Measurements from ENCODE around the gene HM13. TPM values are rescaled to one million over a fixed set of nuclear protein-coding genes. Genes with fewer than 3 reads are reported as not detected.

Gene HM13
- total RNA-seq, 3 donors from 2014 or later = 95.6 to 137 (median 109) TPM

- no peaks in the 10 kb centered on the region for H3K9me3 ChIP-seq
- TF ChIP-seq CTCF (IDR thresholded peaks at IDR 0.05) = no peak
- no peak overlapping the region for H3K4me3 ChIP-seq
- peaks cover 4% of the 10 kb centered on the region for H3K36me3 ChIP-seq (ENCODE audit: low read depth)
- no peak for ATAC-seq
- DNase-seq = no peak
- intact Hi-C loops (cut with DNase I, micrococcal nuclease) = no loop called here
- H3K4me1 ChIP-seq (ENCODE audit: low read depth) = no peaks in the 10 kb centered on the region
Observed at GRCh38 chr20:31555203-31555775, 41.0 kb downstream of the HM13 start.

DNA sequence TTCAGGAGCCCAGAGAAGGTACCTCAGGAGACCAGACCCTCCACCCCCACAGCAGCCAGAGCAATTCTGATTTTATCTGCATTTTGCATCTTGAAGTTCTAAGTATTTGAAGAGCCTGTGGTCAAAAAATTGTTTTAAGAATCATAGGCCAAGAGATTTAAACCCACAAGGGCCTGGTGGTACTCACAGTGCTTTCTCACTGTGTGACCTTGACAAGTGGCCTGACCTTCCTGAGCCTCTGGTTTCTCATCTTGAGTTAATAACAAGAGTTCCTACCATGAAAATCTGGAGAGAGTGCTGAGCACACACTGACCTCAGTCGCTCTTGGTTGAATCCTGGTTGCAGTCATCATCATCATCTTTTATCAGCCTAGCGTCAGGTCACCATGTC lies 45.5 kb downstream of the HM13 start:
- H3K4me3 ChIP-seq = no peak overlapping the region
- H3K4me1 ChIP-seq (ENCODE audit: low read depth) = no peaks in the 10 kb centered on the region
- DNase-seq = no peak
- no peak for ATAC-seq
- no peak for TF ChIP-seq CTCF (IDR thresholded peaks at IDR 0.05)
- H3K9me3 ChIP-seq = no peaks in the 10 kb centered on the region
- peaks cover 4% of the 10 kb centered on the region for H3K36me3 ChIP-seq (ENCODE audit: low read depth)
- intact Hi-C loops (cut with DNase I, micrococcal nuclease) = no loop called here

DNA sequence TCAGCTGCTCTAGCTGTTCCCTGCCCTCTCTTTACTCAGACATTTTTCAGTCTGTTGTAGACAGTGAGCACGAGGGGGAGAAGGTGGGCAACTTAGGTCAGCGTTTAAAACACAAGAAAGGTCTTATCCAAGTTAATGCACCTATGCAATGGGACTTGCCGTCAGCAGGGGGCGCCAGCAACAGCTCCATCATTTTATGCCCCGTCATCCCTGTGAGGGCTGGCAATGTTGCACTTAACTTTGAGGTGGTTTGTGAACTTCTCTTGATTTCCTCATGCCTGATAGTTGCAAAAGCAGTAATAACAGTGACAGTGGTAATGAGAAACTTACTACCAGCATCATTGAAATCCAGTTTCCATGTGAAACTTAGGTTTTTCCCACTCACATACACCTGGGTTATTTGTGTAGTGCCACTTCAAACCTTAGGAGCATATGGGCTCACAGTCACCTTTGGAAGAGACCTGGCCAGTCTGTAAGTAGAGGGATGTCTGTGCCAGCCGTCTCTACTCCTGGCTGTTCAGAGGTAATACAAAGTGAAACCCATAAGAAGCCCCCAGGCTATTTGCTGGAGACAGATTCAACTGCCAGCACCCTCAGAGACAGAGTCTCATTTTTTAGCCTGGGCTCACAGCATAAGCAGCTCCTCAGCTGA lies 46.0 kb downstream of the HM13 start:
- ATAC-seq (peak; percentile 63), DNase-seq (peak; percentile 77 to 79 (median 77))
- TF ChIP-seq CTCF (IDR thresholded peaks at IDR 0.05) = peak; percentile 71
- Histone ChIP-seq H3K36me3 (ENCODE audit: low read depth) (no peaks in the 10 kb centered on the region), H3K9me3 (no peaks in the 10 kb centered on the region), H3K4me3 (no peak overlapping the region), H3K4me1 (ENCODE audit: low read depth) (no peaks in the 10 kb centered on the region)
- intact Hi-C loops (cut with DNase I, micrococcal nuclease) = no loop called here

- DNase-seq = peak in 1 of 3 donors; percentile 49
Observed at GRCh38 chr20:31560746-31561598, 46.7 kb downstream of the HM13 start.

DNA sequence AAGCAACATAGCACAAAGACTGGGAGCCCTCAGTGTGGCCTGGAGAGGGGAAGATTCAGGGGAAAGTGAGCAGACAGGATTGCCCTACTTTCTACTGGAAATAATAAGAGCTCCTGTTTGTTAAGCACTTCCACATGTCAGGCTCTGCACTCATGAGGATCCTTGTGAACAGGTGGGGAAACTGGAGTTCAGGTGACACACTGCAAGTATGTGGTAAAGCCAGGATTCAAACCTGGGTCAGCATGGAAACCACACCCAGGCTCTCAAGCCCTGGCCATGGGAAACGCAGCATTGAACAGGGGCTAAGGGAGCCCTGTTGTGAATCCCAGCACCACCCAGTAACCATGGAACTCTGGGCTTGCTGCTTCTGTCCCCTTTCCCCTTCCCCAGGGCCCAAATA lies 48.0 kb downstream of the HM13 start:
- Histone ChIP-seq H3K4me1 (ENCODE audit: low read depth) (peaks cover 5% of the 10 kb centered on the region), H3K36me3 (ENCODE audit: low read depth) (no peaks in the 10 kb centered on the region), H3K9me3 (no peaks in the 10 kb centered on the region), H3K4me3 (no peak overlapping the region)
- DNase-seq (no peak), ATAC-seq (no peak)
- intact Hi-C loops (cut with DNase I, micrococcal nuclease) = loop anchor here in 1 of 2 donors (2.0 kb wide), 1 partner anchor 51 kb away; no protein-coding TSS in a partner anchor
- no peak for TF ChIP-seq CTCF (IDR thresholded peaks at IDR 0.05)

More at GRCh38 chr20:31560746-31561598, 46.7 kb downstream of the HM13 start:
- TF ChIP-seq CTCF (IDR thresholded peaks at IDR 0.05) = no peak
- intact Hi-C loops (cut with DNase I, micrococcal nuclease) = no loop called here
- H3K36me3 ChIP-seq (ENCODE audit: low read depth) = no peaks in the 10 kb centered on the region
- peak; percentile 82 for ATAC-seq
- H3K9me3 ChIP-seq = no peaks in the 10 kb centered on the region
- H3K4me1 ChIP-seq (ENCODE audit: low read depth) = no peaks in the 10 kb centered on the region
- no peak overlapping the region for H3K4me3 ChIP-seq
